H9 (cell line): ENCODE data around the gene WDR88. TPM values are rescaled to one million over a fixed set of nuclear protein-coding genes. Genes with fewer than 3 reads are reported as not detected.

ENCODE experiments used
- DNase-seq: peaks from one replicate; pipeline ENCODE4 v3.0.0-alpha.2; 2017
- H2AFZ ChIP-seq: one replicate; pipeline ENCODE4 v1.6.1; 2013; ENCODE audit warnings: mild to moderate bottlenecking, low read length, control low read depth, moderate library complexity
- H2AK5ac ChIP-seq: 2 replicates; pipeline ENCODE4 v1.6.1; 2013; ENCODE audit warnings: low read length, control low read depth, mixed read lengths; ENCODE audit not compliant: insufficient read length
- H2BK120ac ChIP-seq: one replicate; pipeline ENCODE4 v1.6.1; 2013; ENCODE audit warnings: low read depth, mild to moderate bottlenecking, low read length, control low read depth, inconsistent platforms; ENCODE audit not compliant: poor library complexity, severe bottlenecking
- H2BK12ac ChIP-seq: 2 replicates; pipeline ENCODE4 v1.6.1; 2013; ENCODE audit warnings: low read length, control low read depth, mixed read lengths, low read depth; ENCODE audit not compliant: insufficient read length
- H2BK15ac ChIP-seq: 2 replicates; pipeline ENCODE4 v1.6.1; 2013; ENCODE audit warnings: low read depth, low read length, control low read depth
- H2BK20ac ChIP-seq: one replicate; pipeline ENCODE4 v1.6.1; 2013; ENCODE audit warnings: low read depth, mild to moderate bottlenecking, low read length, control low read depth, inconsistent platforms; ENCODE audit not compliant: poor library complexity, severe bottlenecking
- H2BK5ac ChIP-seq: 2 replicates; pipeline ENCODE4 v1.6.1; 2013; ENCODE audit warnings: low read length, control low read depth, mixed read lengths; ENCODE audit not compliant: insufficient read length
- H3K14ac ChIP-seq: 2 replicates; pipeline ENCODE4 v1.6.1; 2013; ENCODE audit warnings: low read length, control low read depth; ENCODE audit not compliant: insufficient read depth
- H3K18ac ChIP-seq: 2 replicates; pipeline ENCODE4 v1.6.1; 2013; ENCODE audit warnings: low read depth, mild to moderate bottlenecking, mixed read lengths, low read length, control low read depth; ENCODE audit not compliant: insufficient read length
- H3K23ac ChIP-seq: 2 replicates; pipeline ENCODE4 v1.6.1; 2013; ENCODE audit warnings: low read length, control low read depth, mixed read lengths, low read depth; ENCODE audit not compliant: insufficient read length
- H3K23me2 ChIP-seq: 2 replicates; pipeline ENCODE4 v1.6.1; 2013; ENCODE audit warnings: low read depth, mild to moderate bottlenecking, mixed read lengths, low read length, control low read depth; ENCODE audit not compliant: insufficient read length, poor library complexity, severe bottlenecking
- H3K27ac ChIP-seq: 2 replicates; pipeline ENCODE4 v1.5.1; 2013; ENCODE audit warnings: low read length, control low read depth, mixed read lengths, low read depth; ENCODE audit not compliant: insufficient read length
- H3K27me3 ChIP-seq: 2 replicates; pipeline ENCODE4 v1.6.1; 2013; ENCODE audit warnings: low read length, control low read depth, inconsistent platforms; ENCODE audit not compliant: insufficient read depth
- H3K4ac ChIP-seq: 2 replicates; pipeline ENCODE4 v1.6.1; 2013; ENCODE audit warnings: low read depth, mild to moderate bottlenecking, control low read depth, inconsistent platforms, low read length, moderate library complexity
- H3K4me1 ChIP-seq: 2 replicates; pipeline ENCODE4 v1.6.1; 2013; ENCODE audit warnings: low read length, control low read depth, inconsistent platforms; ENCODE audit not compliant: insufficient read depth
- H3K4me2 ChIP-seq: 2 replicates; pipeline ENCODE4 v1.6.1; 2013; ENCODE audit warnings: low read length, control low read depth, mixed read lengths; ENCODE audit not compliant: insufficient read length, insufficient read depth
- H3K56ac ChIP-seq: 2 replicates; pipeline ENCODE4 v1.6.1; 2013; ENCODE audit warnings: low read depth, mild to moderate bottlenecking, mixed read lengths, low read length, control low read depth; ENCODE audit not compliant: insufficient read length
- H3K79me1 ChIP-seq: 2 replicates; pipeline ENCODE4 v1.6.1; 2013; ENCODE audit warnings: low read depth, mild to moderate bottlenecking, moderate library complexity, low read length, control low read depth, inconsistent platforms; ENCODE audit not compliant: insufficient read depth, poor library complexity, severe bottlenecking
- H3K79me2 ChIP-seq: 2 replicates; pipeline ENCODE4 v1.6.1; 2013; ENCODE audit warnings: low read length, control low read depth, inconsistent platforms; ENCODE audit not compliant: insufficient read depth
- H3K9ac ChIP-seq: 2 replicates; pipeline ENCODE4 v1.6.1; 2013; ENCODE audit warnings: low read length, control low read depth, mixed read lengths; ENCODE audit not compliant: insufficient read length; ENCODE audit errors: extremely low read depth
- H3K9me3 ChIP-seq: one replicate; pipeline ENCODE4 v1.6.1; 2013; ENCODE audit warnings: low read depth, low read length, inconsistent platforms; ENCODE audit not compliant: control insufficient read depth
- H3T11ph ChIP-seq: one replicate; pipeline ENCODE4 v1.6.1; 2013; ENCODE audit warnings: mild to moderate bottlenecking, low read length, control low read depth, inconsistent platforms
- H4K20me1 ChIP-seq: one replicate; pipeline ENCODE4 v1.6.1; 2013; ENCODE audit not compliant: control insufficient read depth, insufficient read length, insufficient read depth
- H4K5ac ChIP-seq: 2 replicates; pipeline ENCODE4 v1.6.1; 2013; ENCODE audit warnings: low read depth, mild to moderate bottlenecking, mixed read lengths, low read length, control low read depth; ENCODE audit not compliant: insufficient read length
- H4K8ac ChIP-seq: replicated peaks from 2 replicates; pipeline ENCODE4 v1.6.1; 2013; ENCODE audit warnings: low read length, control low read depth, mixed read lengths, low read depth; ENCODE audit not compliant: insufficient read length
- H4K91ac ChIP-seq: 2 replicates; pipeline ENCODE4 v1.6.1; 2013; ENCODE audit warnings: low read depth, mild to moderate bottlenecking, moderate library complexity, mixed read lengths, low read length, control low read depth; ENCODE audit not compliant: insufficient read length
- H3K27ac Mint-ChIP-seq, 3 experiments: 2 replicates in 2 of 3; 3 replicates in 1 of 3; pipeline ENCODE4 v1.8.0; 2020 to 2021; ENCODE audit warnings: mixed read lengths in 3 of 3, mild to moderate bottlenecking in 1 of 3, moderate library complexity in 1 of 3
- H3K27me3 Mint-ChIP-seq: 2 replicates; pipeline ENCODE4 v1.8.0; 2021; ENCODE audit warnings: low read depth, mild to moderate bottlenecking, moderate library complexity, mixed read lengths
- H3K36me3 Mint-ChIP-seq, 3 experiments: 2 replicates in 2 of 3; 3 replicates in 1 of 3; pipeline ENCODE4 v1.8.0; 2020 to 2021; ENCODE audit warnings: low read depth in 3 of 3, mixed read lengths in 3 of 3; ENCODE audit not compliant: insufficient read depth in 1 of 3
- H3K4me1 Mint-ChIP-seq, 2 experiments: 2 replicates each; pipeline ENCODE4 v1.8.0; 2020; ENCODE audit warnings: mixed read lengths in 2 of 2
- H3K4me3 Mint-ChIP-seq, 2 experiments: 2 replicates in 1 of 2; 3 replicates in 1 of 2; pipeline ENCODE4 v1.8.0; 2020 to 2021; ENCODE audit warnings: mild to moderate bottlenecking in 2 of 2, mixed read lengths in 2 of 2, moderate library complexity in 1 of 2
- H3K9me3 Mint-ChIP-seq, 2 experiments: 2 replicates in 1 of 2; 3 replicates in 1 of 2; pipeline ENCODE4 v1.8.0; 2020; ENCODE audit warnings: mild to moderate bottlenecking in 2 of 2, mixed read lengths in 2 of 2, moderate library complexity in 1 of 2
- WGBS: extraction: QIAGEN DNeasy Blood & Tissue Kit; methylation state at CpG from one replicate; pipeline ENCODE4 v1.1.7; 2013; ENCODE audit warnings: missing lambda C conversion rate, low lambda C conversion rate, mixed read lengths; ENCODE audit not compliant: insufficient read length; ENCODE audit errors: extremely low coverage; 5-methylcytosine and 5-hydroxymethylcytosine counted together
- total RNA-seq: library from RNA; stranded (reverse); gene quantifications from 2 replicates; pipeline ENCODE4 v1.2.1, GENCODE V29; 2021
- TF ChIP-seq, protein P1 (sequence below): fragments of 200-600 bp; sonication (generic); conservative IDR thresholded peaks from 3 replicates; pipeline ENCODE4 v1.8.0; 2021; ENCODE audit warnings: antibody characterized with exemption, mild to moderate bottlenecking

WDR88 gene
- total RNA-seq, 1 experiment from 2014 or later, result not detected

DNA sequence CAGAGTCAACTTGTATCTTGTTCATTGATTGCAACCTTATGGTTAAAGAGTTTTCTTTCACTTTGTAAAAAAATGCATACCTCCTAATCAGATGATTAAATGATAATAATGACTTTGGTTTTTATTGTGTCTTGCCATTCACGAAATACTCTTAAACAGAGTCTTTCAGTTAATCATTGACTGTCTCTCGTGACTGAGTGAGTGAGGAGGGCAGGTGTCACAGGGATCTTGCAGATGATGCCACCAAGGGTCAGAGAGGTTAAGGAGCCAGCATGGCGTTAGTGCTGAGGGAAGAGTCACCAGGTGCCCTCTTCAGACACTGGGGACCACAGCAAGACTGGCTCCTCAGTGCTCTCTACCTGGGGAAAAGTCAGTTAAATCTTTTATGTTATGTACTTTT, 42.9 kb upstream of the WDR88 start:
- Histone ChIP-seq H4K5ac (no peak overlapping the region), H3T11ph (no peak overlapping the region), H2BK120ac (no peak overlapping the region), H3K79me1 (no peaks in the 10 kb centered on the region), H2BK12ac (no peak overlapping the region), H2BK15ac (no peak overlapping the region), H4K20me1 (no peaks in the 10 kb centered on the region), H3K23ac (no peak overlapping the region), H3K23me2 (no peaks in the 10 kb centered on the region), H3K4me1 (no peaks in the 10 kb centered on the region), H2AK5ac (no peak overlapping the region), H3K4ac (no peak overlapping the region), H3K18ac (no peak overlapping the region), H3K14ac (no peak overlapping the region), H3K9me3 (no peaks in the 10 kb centered on the region), H2BK20ac (no peak overlapping the region), H4K8ac (no peak overlapping the region), H3K9ac (no peak overlapping the region), H4K91ac (no peak overlapping the region), H3K79me2 (no peaks in the 10 kb centered on the region), H3K27me3 (no peaks in the 10 kb centered on the region), H3K4me2 (no peak overlapping the region), H2BK5ac (no peak overlapping the region), H3K56ac (no peak overlapping the region), H3K27ac (no peak overlapping the region), H2AFZ (no peak overlapping the region)
- Mint-ChIP-seq H3K4me3 (no peak overlapping the region), H3K27me3 (no peaks in the 10 kb centered on the region), H3K27ac (no peak overlapping the region), H3K36me3 (peaks cover 4 to 45% (median 35%) of the 10 kb centered on the region in 3 experiments; a peak in 6 of 7 replicates), H3K4me1 (peaks cover 6% of the 10 kb centered on the region in 2 experiments; a peak in 3 of 4 replicates), H3K9me3 (no peaks in the 10 kb centered on the region)
- DNase-seq, result no peak
- TF ChIP-seq, protein P1, sequence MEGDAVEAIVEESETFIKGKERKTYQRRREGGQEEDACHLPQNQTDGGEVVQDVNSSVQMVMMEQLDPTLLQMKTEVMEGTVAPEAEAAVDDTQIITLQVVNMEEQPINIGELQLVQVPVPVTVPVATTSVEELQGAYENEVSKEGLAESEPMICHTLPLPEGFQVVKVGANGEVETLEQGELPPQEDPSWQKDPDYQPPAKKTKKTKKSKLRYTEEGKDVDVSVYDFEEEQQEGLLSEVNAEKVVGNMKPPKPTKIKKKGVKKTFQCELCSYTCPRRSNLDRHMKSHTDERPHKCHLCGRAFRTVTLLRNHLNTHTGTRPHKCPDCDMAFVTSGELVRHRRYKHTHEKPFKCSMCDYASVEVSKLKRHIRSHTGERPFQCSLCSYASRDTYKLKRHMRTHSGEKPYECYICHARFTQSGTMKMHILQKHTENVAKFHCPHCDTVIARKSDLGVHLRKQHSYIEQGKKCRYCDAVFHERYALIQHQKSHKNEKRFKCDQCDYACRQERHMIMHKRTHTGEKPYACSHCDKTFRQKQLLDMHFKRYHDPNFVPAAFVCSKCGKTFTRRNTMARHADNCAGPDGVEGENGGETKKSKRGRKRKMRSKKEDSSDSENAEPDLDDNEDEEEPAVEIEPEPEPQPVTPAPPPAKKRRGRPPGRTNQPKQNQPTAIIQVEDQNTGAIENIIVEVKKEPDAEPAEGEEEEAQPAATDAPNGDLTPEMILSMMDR, result no peak
- WGBS, result no CpG with 5 or more reads among the region's 3 CpGs
